Uterus (tissue), 4 donors: Measurements from ENCODE around the gene PURB. TPM values are rescaled to one million over a fixed set of nuclear protein-coding genes. Genes with fewer than 3 reads are reported as not detected.

Experiments
- DNase-seq, 2 donors: peaks; one replicate each; pipeline ENCODE4 v3.0.0-alpha.2; 2019 to 2020
- H3K27ac ChIP-seq, 2 donors: fragments of 200-600 bp; sonication (generic); 1 replicate in 1 of 2; 2 replicates in 1 of 2; pipeline ENCODE4 v1.5.1; 2016 to 2018
- H3K27me3 ChIP-seq, 2 donors: fragments of 200-600 bp; sonication (generic); one replicate each; pipeline ENCODE4 v1.5.1; 2018 to 2019; ENCODE audit warnings: control low read depth in 1 of 2
- H3K36me3 ChIP-seq, 2 donors: fragments of 200-600 bp; sonication (generic); one replicate each; pipeline ENCODE4 v1.5.1; 2019; ENCODE audit warnings: control low read depth in 1 of 2
- H3K4me1 ChIP-seq, 2 donors: fragments of 200-600 bp; sonication (generic); one replicate each; pipeline ENCODE4 v1.5.1; 2018 to 2019; ENCODE audit warnings: control low read depth in 1 of 2
- H3K4me3 ChIP-seq, 2 donors: fragments of 200-600 bp; sonication (generic); 1 replicate in 1 of 2; 2 replicates in 1 of 2; pipeline ENCODE4 v1.5.1; 2018 to 2019; ENCODE audit warnings: mild to moderate bottlenecking in 1 of 2
- H3K9me3 ChIP-seq, 2 donors: fragments of 200-600 bp; sonication (generic); one replicate each; pipeline ENCODE4 v1.5.1; 2019; ENCODE audit warnings: control low read depth in 1 of 2
- POLR2A ChIP-seq, 2 donors: fragments of 450-650 bp; IDR thresholded peaks; one replicate each; pipeline ENCODE4 v1.6.1; 2016; ENCODE audit warnings: antibody characterized with exemption in 2 of 2, mild to moderate bottlenecking in 1 of 2, moderate library complexity in 1 of 2
- intact Hi-C: fragments of 100-400 bp; cut with DNase I; formaldehyde crosslinking; loops from one replicate; pipeline ENCODE4 v1.15.1; 2023; ENCODE audit warnings: low total_unique reads
- total RNA-seq, 4 donors: library from RNA; depleted of rRNA in 3 of 4; stranded (reverse); fragments of >200 nt in 3 of 4; gene quantifications; one replicate each; pipeline versions ENCODE4 v1.1.0 to v1.2.4, GENCODE V29; 2014 to 2023
- TF ChIP-seq, protein P1 (sequence below), 4 experiments: fragments of 200-600 bp in 2 of 4; fragments of 450-650 bp in 2 of 4; sonication (generic) in 2 of 4; IDR thresholded peaks; one replicate each; pipeline ENCODE4 v1.5.1; 2016 to 2019; ENCODE audit warnings: antibody characterized with exemption in 4 of 4, mild to moderate bottlenecking in 2 of 4, moderate library complexity in 1 of 4
- donor health status: DM: yes; HTN: yes; CAD: no.

The PURB gene
- total RNA-seq, 4 donors from 2014 or later = 13.8 to 63.0 (median 24.5) TPM

- no peak overlapping the region for H3K27ac ChIP-seq
Observed at GRCh38 chr7:44912775-44913347, 27.5 kb upstream of the PURB start.

DNA sequence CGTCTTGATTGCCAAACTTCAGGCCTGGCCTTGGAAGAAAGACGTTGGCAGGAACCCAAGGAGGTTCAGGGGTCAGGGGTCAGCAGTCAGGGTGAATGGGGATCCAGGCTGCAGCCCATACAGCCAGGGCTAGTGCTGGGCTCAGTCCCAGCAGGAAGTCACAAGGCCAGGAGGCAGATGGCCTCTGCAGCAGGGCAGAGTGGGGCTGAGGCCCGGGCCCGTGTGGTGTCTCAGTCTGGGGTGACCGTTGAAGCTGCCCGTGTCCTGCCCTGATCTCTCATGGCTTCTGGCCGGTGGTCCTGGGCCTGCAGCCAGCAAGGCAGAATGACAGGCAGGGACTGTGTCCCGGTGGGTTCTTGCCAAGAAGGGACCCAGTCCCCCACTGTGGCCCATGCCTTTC lies 26.6 kb upstream of the PURB start:
- no peaks in the 10 kb centered on the region for H3K9me3 ChIP-seq
- no peak overlapping the region for H3K27ac ChIP-seq
- no peak for TF ChIP-seq POLR2A (IDR thresholded peaks at IDR 0.05)
- TF ChIP-seq, protein P1, sequence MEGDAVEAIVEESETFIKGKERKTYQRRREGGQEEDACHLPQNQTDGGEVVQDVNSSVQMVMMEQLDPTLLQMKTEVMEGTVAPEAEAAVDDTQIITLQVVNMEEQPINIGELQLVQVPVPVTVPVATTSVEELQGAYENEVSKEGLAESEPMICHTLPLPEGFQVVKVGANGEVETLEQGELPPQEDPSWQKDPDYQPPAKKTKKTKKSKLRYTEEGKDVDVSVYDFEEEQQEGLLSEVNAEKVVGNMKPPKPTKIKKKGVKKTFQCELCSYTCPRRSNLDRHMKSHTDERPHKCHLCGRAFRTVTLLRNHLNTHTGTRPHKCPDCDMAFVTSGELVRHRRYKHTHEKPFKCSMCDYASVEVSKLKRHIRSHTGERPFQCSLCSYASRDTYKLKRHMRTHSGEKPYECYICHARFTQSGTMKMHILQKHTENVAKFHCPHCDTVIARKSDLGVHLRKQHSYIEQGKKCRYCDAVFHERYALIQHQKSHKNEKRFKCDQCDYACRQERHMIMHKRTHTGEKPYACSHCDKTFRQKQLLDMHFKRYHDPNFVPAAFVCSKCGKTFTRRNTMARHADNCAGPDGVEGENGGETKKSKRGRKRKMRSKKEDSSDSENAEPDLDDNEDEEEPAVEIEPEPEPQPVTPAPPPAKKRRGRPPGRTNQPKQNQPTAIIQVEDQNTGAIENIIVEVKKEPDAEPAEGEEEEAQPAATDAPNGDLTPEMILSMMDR (IDR thresholded peaks at IDR 0.05) = no peak
- DNase-seq = peak in 1 of 2 donors; percentile 23
- no peaks in the 10 kb centered on the region for H3K4me1 ChIP-seq
- H3K36me3 ChIP-seq = no peaks in the 10 kb centered on the region
- no peak overlapping the region for H3K4me3 ChIP-seq
- no peaks in the 10 kb centered on the region for H3K27me3 ChIP-seq
- intact Hi-C loops = no loop called here

More at GRCh38 chr7:44912775-44913347, 27.5 kb upstream of the PURB start:
- H3K9me3 ChIP-seq = no peaks in the 10 kb centered on the region
- no peaks in the 10 kb centered on the region for H3K36me3 ChIP-seq
- no peaks in the 10 kb centered on the region for H3K4me1 ChIP-seq
- DNase-seq = no peak
- intact Hi-C loops = no loop called here
- no peak overlapping the region for H3K4me3 ChIP-seq
- TF ChIP-seq, protein P1 (IDR thresholded peaks at IDR 0.05) = no peak
- TF ChIP-seq POLR2A (IDR thresholded peaks at IDR 0.05) = no peak
- no peaks in the 10 kb centered on the region for H3K27me3 ChIP-seq

GRCh38 chr7:44909596-44910389 lies 24.5 kb upstream of the PURB start:
- no peak for DNase-seq
- TF ChIP-seq POLR2A (IDR thresholded peaks at IDR 0.05) = no peak
- TF ChIP-seq, protein P1 (IDR thresholded peaks at IDR 0.05) = no peak
- H3K4me1 ChIP-seq = no peaks in the 10 kb centered on the region
- no peaks in the 10 kb centered on the region for H3K9me3 ChIP-seq
- intact Hi-C loops = no loop called here
- H3K4me3 ChIP-seq = no peak overlapping the region
- no peaks in the 10 kb centered on the region for H3K27me3 ChIP-seq
- no peak overlapping the region for H3K27ac ChIP-seq
- H3K36me3 ChIP-seq = no peaks in the 10 kb centered on the region

DNA sequence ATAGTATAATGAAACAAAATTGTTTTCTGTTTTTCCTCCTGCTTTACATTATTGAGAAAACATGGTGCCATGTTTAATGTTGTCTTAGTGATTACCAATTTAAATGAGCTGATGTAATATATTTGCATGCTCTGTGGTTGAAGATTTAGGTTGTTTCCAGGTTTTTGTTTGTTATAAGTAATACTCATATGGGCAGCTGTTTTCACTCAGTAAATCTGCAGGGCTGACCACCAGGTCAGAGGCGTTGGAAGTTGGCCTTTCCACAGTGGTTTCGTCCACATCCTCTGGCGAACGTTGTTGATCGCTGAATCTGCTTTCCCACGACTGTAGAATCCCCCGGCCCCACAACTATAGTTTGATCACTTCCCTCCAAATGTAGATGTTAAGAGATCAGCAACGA lies 21.6 kb upstream of the PURB start:
- Histone ChIP-seq H3K27me3 (no peaks in the 10 kb centered on the region), H3K36me3 (no peaks in the 10 kb centered on the region), H3K27ac (no peak overlapping the region), H3K4me1 (no peaks in the 10 kb centered on the region), H3K9me3 (no peaks in the 10 kb centered on the region), H3K4me3 (no peak overlapping the region)
- intact Hi-C loops = no loop called here
- TF ChIP-seq, protein P1 (IDR thresholded peaks at IDR 0.05) = no peak
- no peak for TF ChIP-seq POLR2A (IDR thresholded peaks at IDR 0.05)
- DNase-seq = no peak

DNA sequence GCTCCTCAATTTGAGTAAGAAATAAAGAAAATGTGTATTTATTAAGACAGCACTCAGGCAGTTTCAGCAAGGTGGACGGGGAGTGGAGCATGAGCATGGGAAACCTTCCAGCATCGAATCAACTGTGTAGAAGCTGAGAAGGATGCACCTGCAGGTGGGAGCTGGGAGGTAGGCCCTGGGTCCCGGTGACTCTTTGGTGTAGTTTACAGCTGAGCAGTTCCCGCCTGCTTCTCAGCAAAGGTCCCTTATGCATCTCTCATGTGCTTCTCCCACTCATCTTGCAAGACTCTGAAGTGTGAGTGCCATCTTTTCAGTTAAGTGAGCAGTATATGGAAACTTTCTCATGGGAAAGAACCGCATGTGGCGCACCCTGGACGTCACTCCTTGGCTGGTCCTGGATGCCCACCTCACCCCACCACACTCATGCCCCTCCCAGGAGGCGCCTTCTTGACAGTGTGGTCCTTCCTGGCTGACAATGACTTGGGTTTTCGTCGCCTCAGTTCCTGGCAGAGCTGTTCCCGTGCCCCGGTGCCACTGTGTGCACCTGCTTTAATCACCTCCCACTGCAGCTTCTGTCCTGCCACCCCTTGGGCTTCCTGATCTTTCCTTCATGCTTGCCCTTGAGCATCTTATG lies 19.8 kb upstream of the PURB start:
- no peaks in the 10 kb centered on the region for H3K27me3 ChIP-seq
- no peaks in the 10 kb centered on the region for H3K36me3 ChIP-seq
- no peaks in the 10 kb centered on the region for H3K9me3 ChIP-seq
- TF ChIP-seq, protein P1 (IDR thresholded peaks at IDR 0.05) = no peak
- TF ChIP-seq POLR2A (IDR thresholded peaks at IDR 0.05) = no peak
- no peak overlapping the region for H3K27ac ChIP-seq
- intact Hi-C loops = no loop called here
- no peak overlapping the region for H3K4me3 ChIP-seq
- H3K4me1 ChIP-seq = no peaks in the 10 kb centered on the region
- DNase-seq = no peak
